ENCODE results near the gene NAA50.

The NAA50 gene

DNA sequence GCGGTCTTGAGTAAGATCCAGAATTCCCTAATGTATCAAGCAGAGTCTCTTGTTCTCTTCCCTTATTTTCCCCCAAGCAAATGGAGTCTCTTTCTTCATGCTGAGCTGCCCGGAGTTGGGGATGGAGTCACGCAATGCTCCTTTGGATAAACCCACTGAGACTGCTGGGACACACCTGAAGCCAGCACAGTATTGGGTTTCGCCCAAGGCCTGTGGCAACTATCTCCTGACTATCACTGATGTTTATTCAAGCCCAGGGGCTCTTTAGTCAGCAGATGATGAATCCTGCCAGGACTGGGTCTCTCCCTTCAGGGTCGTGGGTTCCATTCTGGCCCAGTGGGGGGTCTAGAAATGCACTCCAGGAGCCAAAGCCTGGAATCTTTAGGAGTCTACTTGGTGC is 60.9 kb downstream of the NAA50 start:
- DNase-seq (ENCODE audit: low read depth, low spot score), result no peak
- in situ Hi-C loops (cut with HindIII; ENCODE audit: low sequenced_read_pairs), result no loop called here
- H3K4me3 ChIP-seq (ENCODE audit: low read depth, low read length), result no peak overlapping the region
- no peak for TF ChIP-seq CTCF (IDR thresholded peaks at IDR 0.05; ENCODE audit: low read depth, low read length)

DNA sequence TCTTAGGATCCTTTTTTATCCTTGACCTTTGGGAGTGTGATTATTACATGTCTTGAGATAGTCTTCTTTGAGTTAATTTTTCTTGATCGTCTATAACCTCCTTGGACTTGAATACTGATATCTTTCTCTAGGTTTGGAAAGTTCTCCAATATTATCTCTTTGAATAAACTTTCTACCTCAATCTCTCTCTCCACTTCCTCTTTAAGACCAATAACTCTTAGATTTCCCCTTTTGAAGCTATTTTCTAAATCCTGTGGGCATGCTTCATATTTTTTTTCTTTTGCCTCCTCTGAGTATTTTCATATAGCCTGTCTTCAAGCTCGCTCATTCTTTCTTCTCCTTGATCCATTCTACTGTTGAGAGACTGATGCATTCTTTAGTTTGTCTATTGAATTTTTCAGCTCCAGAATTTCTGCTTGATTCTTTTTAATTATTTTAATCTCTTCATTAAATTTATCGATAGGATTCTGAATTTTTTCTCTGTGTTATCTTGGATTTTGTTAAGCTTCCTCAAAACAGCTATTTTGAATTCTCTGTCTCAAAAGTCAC is 61.7 kb downstream of the NAA50 start:
- TF ChIP-seq CTCF (IDR thresholded peaks at IDR 0.05; ENCODE audit: low read depth, low read length), result no peak
- H3K4me3 ChIP-seq (ENCODE audit: low read depth, low read length), result no peak overlapping the region
- no peak for DNase-seq (ENCODE audit: low read depth, low spot score)
- in situ Hi-C loops (cut with HindIII; ENCODE audit: low sequenced_read_pairs), result no loop called here

GRCh38 chr3:113678773-113679172 is 67.3 kb downstream of the NAA50 start:
- no peak overlapping the region for H3K4me3 ChIP-seq (ENCODE audit: low read depth, low read length)
- no peak for DNase-seq (ENCODE audit: low read depth, low spot score)
- TF ChIP-seq CTCF (IDR thresholded peaks at IDR 0.05; ENCODE audit: low read depth, low read length), result no peak
- in situ Hi-C loops (cut with HindIII; ENCODE audit: low sequenced_read_pairs), result no loop called here

DNA sequence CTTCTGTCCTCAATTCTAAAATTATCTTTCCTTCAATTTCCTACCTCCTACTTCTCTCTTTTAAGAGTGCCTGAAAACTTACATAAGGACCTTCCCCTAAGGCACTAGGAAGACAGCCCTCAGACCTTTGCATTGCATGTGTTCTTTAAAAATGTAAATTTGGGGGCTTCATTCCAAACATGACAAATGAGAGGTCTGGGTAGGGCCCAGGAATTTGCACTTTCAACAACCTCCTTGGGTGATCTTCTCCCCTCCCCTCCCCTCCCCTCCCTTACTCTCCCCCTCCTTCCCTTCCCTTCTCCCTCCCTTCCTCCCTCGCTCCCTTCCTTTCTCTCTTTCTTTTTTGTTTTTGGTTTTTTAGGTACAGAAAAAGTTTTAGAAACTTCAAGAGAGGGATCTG is 68.3 kb downstream of the NAA50 start:
- in situ Hi-C loops (cut with HindIII; ENCODE audit: low sequenced_read_pairs), result no loop called here
- DNase-seq (ENCODE audit: low read depth, low spot score), result no peak
- no peak for TF ChIP-seq CTCF (IDR thresholded peaks at IDR 0.05; ENCODE audit: low read depth, low read length)
- H3K4me3 ChIP-seq (ENCODE audit: low read depth, low read length), result no peak overlapping the region

- TF ChIP-seq CTCF (IDR thresholded peaks at IDR 0.05; ENCODE audit: low read depth, low read length), result no peak
- in situ Hi-C loops (cut with HindIII; ENCODE audit: low sequenced_read_pairs), result no loop called here
- DNase-seq (ENCODE audit: low read depth, low spot score), result no peak
- H3K4me3 ChIP-seq (ENCODE audit: low read depth, low read length), result no peak overlapping the region
These were observed 69.8 kb downstream of the NAA50 start for GRCh38 chr3:113676261-113676660.

DNA sequence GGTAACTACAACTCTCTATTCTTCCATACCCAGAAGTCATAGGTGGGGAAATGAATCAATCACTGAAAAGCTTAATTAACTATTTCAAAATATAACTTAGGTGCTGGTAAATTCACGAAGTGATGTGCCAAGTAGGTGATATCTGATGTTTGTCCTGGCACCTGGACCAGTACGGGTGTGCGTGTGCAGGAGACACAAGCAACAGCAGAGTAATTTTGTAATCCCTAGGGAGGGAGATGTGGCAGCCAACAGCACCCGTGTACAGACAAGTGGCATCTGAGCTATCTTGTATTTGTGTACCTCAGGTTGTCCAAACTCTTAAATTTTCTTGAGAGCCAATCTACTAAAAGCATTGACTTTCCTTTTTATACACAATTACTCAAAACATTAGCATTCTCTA is 72.5 kb downstream of the NAA50 start:
- DNase-seq (ENCODE audit: low read depth, low spot score), result no peak
- TF ChIP-seq CTCF (IDR thresholded peaks at IDR 0.05; ENCODE audit: low read depth, low read length), result no peak
- in situ Hi-C loops (cut with HindIII; ENCODE audit: low sequenced_read_pairs), result no loop called here
- no peak overlapping the region for H3K4me3 ChIP-seq (ENCODE audit: low read depth, low read length)

DNA sequence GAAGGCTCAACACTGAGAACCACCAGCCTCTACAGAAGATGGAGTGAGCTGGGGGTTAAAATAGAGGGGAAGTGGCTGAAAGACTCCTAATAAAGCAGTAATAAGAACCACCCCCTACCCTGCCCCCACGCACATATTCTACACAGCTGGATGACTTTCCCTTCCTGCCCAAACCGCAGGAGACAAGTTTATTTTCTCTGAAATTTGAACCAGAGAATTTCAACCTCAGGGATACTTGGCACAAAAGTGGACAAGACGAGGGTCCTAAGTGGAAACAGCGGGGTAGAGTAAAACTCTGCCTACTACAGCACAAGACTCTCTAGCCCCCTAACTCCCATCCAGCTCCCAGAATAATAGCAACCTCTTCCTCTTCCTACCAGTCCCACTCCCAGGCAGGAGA is 78.0 kb downstream of the NAA50 start:
- H3K4me3 ChIP-seq (ENCODE audit: low read depth, low read length), result no peak overlapping the region
- peak; percentile 74 for DNase-seq (ENCODE audit: low read depth, low spot score)
- no peak for TF ChIP-seq CTCF (IDR thresholded peaks at IDR 0.05; ENCODE audit: low read depth, low read length)
- in situ Hi-C loops (cut with HindIII; ENCODE audit: low sequenced_read_pairs), result no loop called here

Data from astrocyte of the spinal cord (primary cell).